OCI-LY7 (cell line): Measurements from ENCODE around the gene SDCCAG8. TPM values are rescaled to one million over a fixed set of nuclear protein-coding genes. Genes with fewer than 3 reads are reported as not detected.

Experiments used
- BruUV-seq: library from RNA; stranded (reverse); fragments of 400-500 nt; replicated peaks from 2 replicates; lab custom pipeline; 2021; lab: Mats Ljungman, UMichigan
- CTCF ChIA-PET: fragments of 300-600 bp; sonication (Branson Sonifier 250); formaldehyde crosslinking; loops from one replicate; lab custom pipeline; 2022; ENCODE audit warnings: antibody characterized with exemption; ENCODE audit not compliant: unreplicated experiment; lab: Charles Lee
- POLR2A ChIA-PET: fragments of 300-600 bp; sonication (Branson Sonifier 250); formaldehyde crosslinking; loops from one replicate; lab custom pipeline; 2022; ENCODE audit warnings: antibody characterized with exemption; lab: Charles Lee
- DNase-seq: peaks from one replicate; pipeline ENCODE4 v3.0.0-alpha.2; 2015; ENCODE audit warnings: low spot score
- H2AFZ ChIP-seq: fragments of 200-600 bp; sonication (generic), shearing (Covaris generic); 2 replicates; pipeline ENCODE4 v1.6.1; 2014; ENCODE audit warnings: mild to moderate bottlenecking, antibody characterized with exemption, low read length, moderate library complexity
- H3K27ac ChIP-seq: fragments of 200-600 bp; sonication (generic); 2 replicates; pipeline ENCODE4 v1.5.1; 2014; ENCODE audit warnings: mixed run types, low read depth, mild to moderate bottlenecking, moderate library complexity, low read length, inconsistent platforms; ENCODE audit not compliant: poor library complexity, severe bottlenecking
- H3K36me3 ChIP-seq: fragments of 200-600 bp; sonication (generic); 2 replicates; pipeline ENCODE4 v1.6.1; 2014; ENCODE audit warnings: mild to moderate bottlenecking, antibody characterized with exemption, low read length, moderate library complexity, mixed read lengths; ENCODE audit not compliant: insufficient read depth
- H3K4me1 ChIP-seq: fragments of 200-600 bp; sonication (generic); 2 replicates; pipeline ENCODE4 v1.5.1; 2014; ENCODE audit warnings: mild to moderate bottlenecking, low read length; ENCODE audit not compliant: insufficient read depth, poor library complexity, severe bottlenecking
- H3K4me2 ChIP-seq: fragments of 200-600 bp; sonication (generic); 2 replicates; pipeline ENCODE4 v1.6.1; 2014; ENCODE audit warnings: mild to moderate bottlenecking, low read length
- H3K4me3 ChIP-seq: fragments of 200-600 bp; sonication (generic); 2 replicates; pipeline ENCODE4 v1.5.1; 2014; ENCODE audit warnings: mild to moderate bottlenecking, low read depth, low read length; ENCODE audit not compliant: poor library complexity, severe bottlenecking
- H3K79me2 ChIP-seq: fragments of 200-600 bp; sonication (generic); 2 replicates; pipeline ENCODE4 v1.6.1; 2016; ENCODE audit warnings: low read depth, mild to moderate bottlenecking, low read length, moderate library complexity, mixed read lengths; ENCODE audit not compliant: insufficient read depth
- H3K9me2 ChIP-seq: fragments of 200-600 bp; sonication (generic); 2 replicates; pipeline ENCODE4 v1.6.1; 2016; ENCODE audit warnings: mild to moderate bottlenecking, low read length, mixed read lengths; ENCODE audit not compliant: insufficient read depth
- H3K9me3 ChIP-seq: fragments of 200-600 bp; sonication (generic); 2 replicates; pipeline ENCODE4 v1.6.1; 2014; ENCODE audit warnings: mild to moderate bottlenecking, mixed run types, low read length, mixed read lengths
- H4K20me1 ChIP-seq: fragments of 200-600 bp; sonication (generic); 2 replicates; pipeline ENCODE4 v1.6.1; 2014; ENCODE audit warnings: mild to moderate bottlenecking, antibody characterized with exemption, low read length, moderate library complexity, mixed read lengths; ENCODE audit not compliant: insufficient read depth
- EZH2phosphoT487 ChIP-seq: fragments of 200-600 bp; sonication (generic); IDR thresholded peaks from 2 replicates; pipeline ENCODE4 v1.6.1; 2018; ENCODE audit warnings: low read depth, borderline replicate concordance, mild to moderate bottlenecking, mixed run types, antibody characterized with exemption, low read length, moderate library complexity, mixed read lengths
- intact Hi-C: fragments of 100-400 bp; cut with micrococcal nuclease; formaldehyde crosslinking; loops from one replicate; pipeline ENCODE4 v1.10.0; 2022; ENCODE audit not compliant: unreplicated experiment
- total RNA-seq, 2 experiments: library from RNA; depleted of rRNA in 1 of 2; stranded (reverse); fragments of >200 nt in 1 of 2; shearing (Covaris generic) in 1 of 2; gene quantifications; 2 replicates each; pipeline ENCODE4 v1.2.3, GENCODE V29; 2014 to 2022
- TF ChIP-seq, protein P1 (sequence below): fragments of 200-600 bp; sonication (generic); conservative IDR thresholded peaks from 2 replicates; pipeline ENCODE4 v1.5.1; 2014; ENCODE audit warnings: mild to moderate bottlenecking, antibody characterized with exemption, low read length, moderate library complexity, mixed read lengths

The SDCCAG8 gene
- total RNA-seq, 2 experiments from 2014 or later = 18.1 to 28.7 TPM

DNA sequence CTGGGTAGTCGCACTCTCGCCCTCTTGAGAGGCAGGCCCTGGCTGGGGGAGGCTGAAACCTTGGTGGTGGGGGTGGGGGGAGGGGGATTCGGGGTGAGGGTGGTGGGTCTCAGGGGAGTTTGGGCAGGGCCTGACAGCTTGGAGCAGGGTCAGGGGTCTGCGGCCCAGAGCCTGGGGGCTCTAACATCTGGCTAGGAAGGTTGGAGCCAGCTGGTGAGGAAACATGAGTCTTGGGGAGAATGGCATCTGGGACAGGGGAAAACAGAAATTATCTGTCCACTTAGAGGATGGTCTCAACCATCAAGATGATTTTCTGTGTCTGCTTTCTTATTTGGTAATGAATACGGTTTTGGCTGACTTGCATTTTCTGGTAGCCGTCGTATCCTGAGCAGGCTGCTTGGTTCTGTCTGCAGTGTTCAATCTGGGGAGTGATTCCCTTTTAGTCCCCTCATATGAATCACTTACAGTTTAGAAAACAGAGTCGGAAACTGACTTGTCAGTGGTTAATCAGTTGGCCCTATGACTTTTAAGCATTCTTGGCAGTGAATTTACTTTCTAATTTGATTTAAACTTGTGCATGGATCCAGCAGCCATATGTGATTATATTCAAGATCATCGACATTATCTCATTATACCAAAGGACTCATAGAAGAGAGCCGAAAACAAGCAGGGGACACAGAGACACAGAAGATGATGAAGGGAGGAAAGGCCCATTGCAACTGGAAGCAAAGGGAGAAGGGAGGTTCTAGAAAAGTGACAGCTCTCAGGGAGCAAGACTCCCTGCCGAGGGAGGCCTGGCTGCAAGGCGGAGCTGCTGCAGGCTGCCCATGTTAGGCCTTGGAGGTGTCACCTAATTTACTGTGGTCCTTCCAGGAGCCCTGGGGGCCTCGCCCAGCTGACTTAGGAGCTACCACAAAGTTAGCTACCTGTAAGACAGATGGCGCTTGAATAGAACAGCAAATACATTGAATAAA is 237.6 kb downstream of the SDCCAG8 start:
- ChIA-PET POLR2A (interaction anchor here (0.5 to 0.7 kb wide), 4 partner anchors 8 to 156 kb away, joined by 3 to 5 read pairs (median 3); no protein-coding TSS in a partner anchor), CTCF (no interaction called here)
- Histone ChIP-seq H3K4me2 (no peak overlapping the region), H3K4me1 (no peaks in the 10 kb centered on the region), H4K20me1 (no peaks in the 10 kb centered on the region), H3K79me2 (no peaks in the 10 kb centered on the region), H3K9me3 (no peaks in the 10 kb centered on the region), H2AFZ (no peak overlapping the region), H3K27ac (no peak overlapping the region), H3K4me3 (no peak overlapping the region), H3K9me2 (no peaks in the 10 kb centered on the region), H3K36me3 (no peaks in the 10 kb centered on the region)
- TF ChIP-seq, protein P1, sequence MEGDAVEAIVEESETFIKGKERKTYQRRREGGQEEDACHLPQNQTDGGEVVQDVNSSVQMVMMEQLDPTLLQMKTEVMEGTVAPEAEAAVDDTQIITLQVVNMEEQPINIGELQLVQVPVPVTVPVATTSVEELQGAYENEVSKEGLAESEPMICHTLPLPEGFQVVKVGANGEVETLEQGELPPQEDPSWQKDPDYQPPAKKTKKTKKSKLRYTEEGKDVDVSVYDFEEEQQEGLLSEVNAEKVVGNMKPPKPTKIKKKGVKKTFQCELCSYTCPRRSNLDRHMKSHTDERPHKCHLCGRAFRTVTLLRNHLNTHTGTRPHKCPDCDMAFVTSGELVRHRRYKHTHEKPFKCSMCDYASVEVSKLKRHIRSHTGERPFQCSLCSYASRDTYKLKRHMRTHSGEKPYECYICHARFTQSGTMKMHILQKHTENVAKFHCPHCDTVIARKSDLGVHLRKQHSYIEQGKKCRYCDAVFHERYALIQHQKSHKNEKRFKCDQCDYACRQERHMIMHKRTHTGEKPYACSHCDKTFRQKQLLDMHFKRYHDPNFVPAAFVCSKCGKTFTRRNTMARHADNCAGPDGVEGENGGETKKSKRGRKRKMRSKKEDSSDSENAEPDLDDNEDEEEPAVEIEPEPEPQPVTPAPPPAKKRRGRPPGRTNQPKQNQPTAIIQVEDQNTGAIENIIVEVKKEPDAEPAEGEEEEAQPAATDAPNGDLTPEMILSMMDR = no peak
- no peak for TF ChIP-seq EZH2phosphoT487
- DNase-seq = no peak
- intact Hi-C loops = no loop called here
- BruUV-seq = no TSS peak

DNA sequence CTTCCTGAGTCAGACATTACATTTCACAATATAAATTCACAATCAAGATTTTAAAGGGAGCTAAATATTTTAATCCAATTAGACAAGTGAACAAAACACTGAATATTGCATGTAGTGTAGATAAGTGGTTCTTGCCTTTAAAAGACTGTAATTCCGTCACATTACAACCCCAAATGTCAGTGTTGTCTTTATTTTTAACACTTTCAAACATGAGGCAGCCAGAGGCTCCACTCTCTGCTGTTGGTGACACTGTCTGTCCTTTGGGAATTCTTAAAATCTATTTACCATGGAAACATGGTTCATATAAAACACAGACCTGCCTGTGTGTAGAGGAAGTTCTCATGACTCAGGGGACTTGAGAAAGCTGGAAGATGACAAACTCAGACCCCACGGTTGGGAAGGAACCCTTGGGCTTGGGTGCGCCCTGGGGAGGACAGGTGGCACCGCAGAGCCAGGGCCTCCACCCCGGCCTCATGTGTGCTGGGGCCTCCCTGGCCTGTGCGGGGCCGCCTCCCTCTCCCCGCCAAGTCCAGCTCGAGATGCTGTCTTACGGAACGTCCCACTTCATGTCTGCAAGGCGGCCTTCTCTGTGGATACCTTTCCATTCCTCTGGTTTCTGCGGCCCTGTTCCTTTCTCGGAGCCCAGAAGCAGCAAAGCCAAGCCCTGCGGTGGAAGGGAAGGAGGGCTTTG is 239.0 kb downstream of the SDCCAG8 start:
- H3K4me2 ChIP-seq = no peak overlapping the region
- ChIA-PET CTCF (no interaction called here), POLR2A (interaction anchor here (0.7 to 1.4 kb wide), 2 partner anchors 11 to 761 kb away, joined by 3 read pairs; no protein-coding TSS in a partner anchor)
- TF ChIP-seq, protein P1 = no peak
- TF ChIP-seq EZH2phosphoT487 = no peak
- H3K9me2 ChIP-seq = no peaks in the 10 kb centered on the region
- no peaks in the 10 kb centered on the region for H3K79me2 ChIP-seq
- no peak for DNase-seq
- no peak overlapping the region for H3K4me3 ChIP-seq
- no peaks in the 10 kb centered on the region for H3K9me3 ChIP-seq
- H4K20me1 ChIP-seq = no peaks in the 10 kb centered on the region
- no peak overlapping the region for H3K27ac ChIP-seq
- H2AFZ ChIP-seq = no peak overlapping the region
- intact Hi-C loops = no loop called here
- H3K4me1 ChIP-seq = no peaks in the 10 kb centered on the region
- BruUV-seq = no TSS peak
- H3K36me3 ChIP-seq = no peaks in the 10 kb centered on the region
